IPS-20b (cell line): ENCODE results near the gene TSHR.

ENCODE experiments used
- H3K27ac ChIP-seq: one replicate; pipeline ENCODE4 v1.5.1; 2013; ENCODE audit warnings: low read length
- H3K27me3 ChIP-seq: 2 replicates; pipeline ENCODE4 v1.6.1; 2013; ENCODE audit warnings: mild to moderate bottlenecking, low read length, inconsistent platforms; ENCODE audit not compliant: insufficient read depth
- H3K36me3 ChIP-seq: 2 replicates; pipeline ENCODE4 v1.6.1; 2013; ENCODE audit warnings: low read depth, mild to moderate bottlenecking, inconsistent platforms, low read length, moderate library complexity; ENCODE audit not compliant: insufficient read depth
- H3K4me1 ChIP-seq: 2 replicates; pipeline ENCODE4 v1.6.1; 2013; ENCODE audit warnings: mild to moderate bottlenecking, control low read depth, inconsistent platforms, low read length, moderate library complexity; ENCODE audit not compliant: insufficient read depth
- H3K4me3 ChIP-seq: 2 replicates; pipeline ENCODE4 v1.5.1; 2013; ENCODE audit warnings: mild to moderate bottlenecking, low read length, inconsistent platforms
- H3K9ac ChIP-seq: 2 replicates; pipeline ENCODE4 v1.6.1; 2013; ENCODE audit warnings: low read depth, mild to moderate bottlenecking, inconsistent platforms, low read length, moderate library complexity
- H3K9me3 ChIP-seq: 2 replicates; pipeline ENCODE4 v1.6.1; 2013; ENCODE audit warnings: mild to moderate bottlenecking, low read depth, low read length, inconsistent platforms; ENCODE audit not compliant: insufficient read depth

TSHR gene

DNA sequence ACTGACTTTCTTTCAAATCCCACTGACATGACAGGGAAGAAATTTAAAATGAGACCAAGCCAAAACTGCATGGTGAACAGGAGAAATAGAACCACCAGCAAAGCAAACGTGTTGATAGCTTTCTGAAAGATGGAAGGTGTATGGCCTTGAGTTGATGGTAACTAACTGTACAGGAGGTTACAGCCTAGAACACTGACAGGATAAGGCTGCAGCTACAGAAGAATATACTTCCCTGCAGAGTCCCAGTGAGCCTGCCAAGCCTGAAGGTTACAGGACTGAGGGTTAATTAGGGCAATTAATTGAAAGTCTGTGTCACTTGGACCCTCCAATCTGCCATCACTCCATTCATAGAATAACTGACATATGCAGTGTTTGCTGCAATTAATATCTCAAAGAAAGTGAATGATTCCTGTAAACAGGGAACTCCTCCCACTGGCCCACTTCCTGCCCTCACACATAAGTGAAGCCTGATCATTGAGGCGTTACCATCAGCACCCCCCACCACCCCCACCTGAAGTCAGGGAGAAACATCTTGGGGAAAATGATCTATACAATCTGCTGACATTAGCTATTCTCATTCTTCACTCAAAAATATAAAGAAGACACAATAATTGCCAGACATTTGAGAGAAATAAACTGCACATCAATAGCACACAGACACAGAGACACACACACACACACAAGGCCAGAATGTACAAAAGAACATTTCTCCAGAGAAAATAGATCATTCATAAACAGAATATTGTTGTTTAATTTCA lies 191.9 kb downstream of the TSHR start:
- no peak overlapping the region for H3K9ac ChIP-seq
- no peak overlapping the region for H3K4me3 ChIP-seq
- no peaks in the 10 kb centered on the region for H3K9me3 ChIP-seq
- no peaks in the 10 kb centered on the region for H3K36me3 ChIP-seq
- H3K27ac ChIP-seq: no peak overlapping the region
- H3K4me1 ChIP-seq: no peaks in the 10 kb centered on the region
- H3K27me3 ChIP-seq: no peaks in the 10 kb centered on the region

DNA sequence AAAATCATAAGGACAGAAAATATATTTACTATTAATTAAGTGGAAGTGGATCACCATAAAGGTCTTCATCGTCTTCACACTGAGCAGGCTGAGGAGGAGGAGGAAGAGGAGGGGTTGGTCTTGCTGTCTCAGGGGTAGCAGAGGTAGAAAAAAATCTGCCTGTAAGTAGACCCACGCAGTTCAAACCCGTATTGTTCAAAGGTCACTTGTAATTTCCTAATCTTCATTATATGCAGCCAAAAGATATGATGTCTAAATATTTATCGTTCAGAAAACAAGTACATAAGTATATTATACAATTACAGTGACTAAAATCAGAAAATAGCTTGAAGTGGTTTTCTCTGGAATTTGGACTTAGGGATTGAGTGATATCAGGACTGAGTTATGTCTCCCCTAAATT lies 193.2 kb downstream of the TSHR start:
- Histone ChIP-seq H3K4me1 (no peaks in the 10 kb centered on the region), H3K27me3 (no peaks in the 10 kb centered on the region), H3K9ac (no peak overlapping the region), H3K36me3 (no peaks in the 10 kb centered on the region), H3K9me3 (no peaks in the 10 kb centered on the region), H3K4me3 (no peak overlapping the region), H3K27ac (no peak overlapping the region)

DNA sequence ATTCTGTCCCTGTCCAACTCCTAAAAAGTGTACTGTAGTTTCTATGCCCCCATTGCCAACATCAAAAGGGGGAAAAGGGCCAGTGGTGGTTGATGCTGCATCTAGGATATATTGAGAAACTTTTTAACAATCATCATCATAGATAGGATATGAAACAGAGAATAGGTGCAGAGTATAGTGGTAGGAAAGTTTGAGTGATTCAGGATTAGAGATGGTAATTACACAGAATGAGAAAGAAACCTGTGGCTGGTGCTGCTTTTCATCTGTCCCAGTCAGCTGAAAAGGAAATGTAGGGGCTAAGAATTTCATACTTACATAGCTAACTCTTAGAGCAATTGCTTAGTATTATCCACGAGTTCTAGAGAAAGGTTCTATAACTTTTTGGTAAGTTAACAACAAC lies 197.8 kb downstream of the TSHR start:
- H3K27ac ChIP-seq: no peak overlapping the region
- H3K9ac ChIP-seq: no peak overlapping the region
- no peak overlapping the region for H3K4me3 ChIP-seq
- no peaks in the 10 kb centered on the region for H3K4me1 ChIP-seq
- H3K9me3 ChIP-seq: no peaks in the 10 kb centered on the region
- H3K36me3 ChIP-seq: no peaks in the 10 kb centered on the region
- no peaks in the 10 kb centered on the region for H3K27me3 ChIP-seq

DNA sequence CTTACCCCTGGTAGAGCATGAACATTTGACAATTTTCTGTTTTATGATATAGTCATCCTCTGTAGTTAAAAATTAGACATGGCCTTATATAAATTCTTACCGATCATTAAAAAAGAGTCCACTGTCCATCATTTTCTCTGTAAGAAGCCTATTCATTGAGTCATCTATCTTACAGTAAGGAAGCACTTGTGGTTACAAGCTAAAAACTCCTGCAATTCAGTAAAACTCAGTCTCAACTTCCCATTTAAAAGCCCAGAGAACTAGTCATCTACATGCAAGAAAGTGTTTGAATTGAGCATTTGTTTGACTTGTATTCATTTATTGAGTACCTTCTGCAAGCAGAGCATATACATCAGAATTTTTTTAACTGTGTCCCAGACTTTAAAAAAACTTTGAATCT lies 202.0 kb downstream of the TSHR start:
- H3K27me3 ChIP-seq: no peaks in the 10 kb centered on the region
- no peak overlapping the region for H3K4me3 ChIP-seq
- H3K9me3 ChIP-seq: no peaks in the 10 kb centered on the region
- no peaks in the 10 kb centered on the region for H3K4me1 ChIP-seq
- no peak overlapping the region for H3K27ac ChIP-seq
- H3K9ac ChIP-seq: no peak overlapping the region
- H3K36me3 ChIP-seq: no peaks in the 10 kb centered on the region

DNA sequence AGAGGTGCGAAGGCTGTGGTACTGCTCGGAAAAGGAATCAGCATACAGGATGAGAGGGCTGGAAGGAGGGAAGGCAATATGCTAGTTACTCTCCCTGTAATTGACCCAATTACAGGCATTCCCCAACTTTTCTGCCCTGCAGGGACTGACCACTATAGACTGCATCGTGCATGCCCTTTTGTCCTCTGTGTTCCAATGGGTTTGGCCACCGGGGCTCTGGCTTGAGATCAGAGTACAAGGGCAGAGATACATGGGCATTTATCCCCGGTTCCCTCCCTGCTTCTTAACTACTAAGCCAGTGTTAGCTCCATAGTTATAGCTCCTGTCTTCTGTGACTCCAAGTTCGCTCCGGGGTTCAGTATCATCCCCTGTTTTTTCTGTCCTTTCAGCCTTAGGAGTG lies 205.7 kb downstream of the TSHR start:
- Histone ChIP-seq H3K36me3 (no peaks in the 10 kb centered on the region), H3K9ac (no peak overlapping the region), H3K4me1 (no peaks in the 10 kb centered on the region), H3K9me3 (no peaks in the 10 kb centered on the region), H3K4me3 (no peak overlapping the region), H3K27ac (no peak overlapping the region), H3K27me3 (no peaks in the 10 kb centered on the region)

DNA sequence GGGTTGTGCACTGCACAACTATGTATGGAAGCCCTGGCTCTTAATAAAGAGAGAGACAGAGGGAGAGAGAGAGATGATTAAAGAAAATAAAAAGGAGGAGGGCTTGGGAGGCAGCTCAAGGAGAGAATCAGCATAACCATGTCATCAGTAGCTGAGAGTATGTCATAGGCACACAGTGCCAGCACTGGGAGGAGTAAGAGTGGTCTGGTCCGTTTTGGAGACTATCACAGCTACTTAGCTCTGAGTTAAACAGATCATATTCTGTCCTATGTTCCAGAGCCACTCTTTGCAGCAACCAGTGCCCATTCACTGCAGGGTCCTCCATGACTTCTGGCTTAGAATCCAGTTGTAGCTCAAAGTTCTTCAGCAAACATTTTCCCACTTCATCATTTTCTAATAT lies 206.3 kb downstream of the TSHR start:
- no peaks in the 10 kb centered on the region for H3K9me3 ChIP-seq
- H3K27ac ChIP-seq: no peak overlapping the region
- H3K4me1 ChIP-seq: no peaks in the 10 kb centered on the region
- H3K36me3 ChIP-seq: no peaks in the 10 kb centered on the region
- no peaks in the 10 kb centered on the region for H3K27me3 ChIP-seq
- no peak overlapping the region for H3K9ac ChIP-seq
- no peak overlapping the region for H3K4me3 ChIP-seq

DNA sequence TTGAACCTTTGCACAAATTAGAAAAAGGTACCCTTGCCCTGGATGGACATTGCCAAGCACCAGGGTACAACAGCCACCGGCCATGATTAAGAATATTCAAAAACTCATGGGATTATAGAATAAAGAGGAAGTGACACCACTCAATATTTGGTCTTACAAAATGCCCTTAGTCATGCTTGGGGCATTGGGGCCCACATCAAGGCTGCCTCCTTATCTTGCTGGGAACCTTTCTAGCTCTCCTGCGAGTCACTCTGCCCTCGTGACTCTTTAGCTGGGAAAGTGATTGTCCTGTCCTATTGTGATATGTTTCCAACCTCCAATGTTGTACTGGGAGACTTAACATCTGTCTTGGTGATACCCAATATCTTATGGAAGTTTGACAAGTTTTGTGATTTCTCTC lies 207.5 kb downstream of the TSHR start:
- Histone ChIP-seq H3K27me3 (no peaks in the 10 kb centered on the region), H3K4me1 (no peaks in the 10 kb centered on the region), H3K36me3 (no peaks in the 10 kb centered on the region), H3K27ac (no peak overlapping the region), H3K9me3 (no peaks in the 10 kb centered on the region), H3K4me3 (no peak overlapping the region), H3K9ac (no peak overlapping the region)

DNA sequence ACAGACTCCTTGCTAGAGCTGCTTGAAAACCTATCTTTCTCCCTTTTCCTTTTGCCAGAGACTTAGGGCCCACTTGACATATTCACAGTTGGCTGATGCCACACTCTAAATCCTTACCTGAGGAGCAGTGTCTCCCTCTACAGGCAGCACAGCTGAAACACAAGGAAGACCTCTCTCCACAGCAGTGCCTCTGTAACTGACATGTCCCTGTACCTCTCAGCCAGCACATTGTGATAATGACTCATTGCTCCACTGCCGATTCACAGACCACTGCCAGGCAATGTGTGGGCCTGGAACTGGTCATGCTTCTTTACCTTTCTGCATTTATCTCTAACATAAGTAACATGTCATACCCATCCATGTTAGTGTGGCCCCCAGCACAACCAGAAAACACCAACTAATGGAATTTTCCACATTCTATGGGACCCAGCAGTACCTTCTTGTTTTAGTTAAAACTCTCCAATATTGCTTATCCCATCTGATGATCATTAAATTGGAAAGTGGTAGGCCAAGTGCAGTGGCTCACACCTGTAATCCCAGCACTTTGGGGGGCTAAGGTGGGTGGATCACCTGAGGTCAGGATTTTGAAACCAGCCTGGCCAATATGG lies 208.8 kb downstream of the TSHR start:
- Histone ChIP-seq H3K9me3 (no peaks in the 10 kb centered on the region), H3K4me3 (no peak overlapping the region), H3K9ac (no peak overlapping the region), H3K27me3 (no peaks in the 10 kb centered on the region), H3K27ac (no peak overlapping the region), H3K4me1 (no peaks in the 10 kb centered on the region; the same call in 1 of the 2 replicates), H3K36me3 (no peaks in the 10 kb centered on the region)

DNA sequence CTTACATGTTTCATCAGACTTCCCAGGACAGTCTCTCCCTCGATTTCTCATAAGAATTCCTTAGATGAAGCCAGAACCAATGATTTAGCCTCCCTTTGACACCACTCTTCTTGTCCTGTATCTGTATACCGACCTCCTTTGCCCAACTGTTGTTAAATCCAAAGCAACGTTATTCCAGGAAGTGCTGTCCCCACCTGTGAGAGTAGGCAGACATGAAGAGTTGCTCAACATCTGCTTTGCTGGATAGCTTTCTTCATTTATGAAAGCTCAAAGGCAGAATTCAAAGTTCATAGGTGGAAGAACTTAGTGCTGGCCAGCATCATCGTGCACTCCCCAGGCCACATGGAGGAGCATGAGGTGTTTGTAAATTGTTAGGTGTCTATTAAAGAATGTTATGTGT lies 209.8 kb downstream of the TSHR start:
- no peak overlapping the region for H3K9ac ChIP-seq
- no peak overlapping the region for H3K27ac ChIP-seq
- H3K9me3 ChIP-seq: no peaks in the 10 kb centered on the region

DNA sequence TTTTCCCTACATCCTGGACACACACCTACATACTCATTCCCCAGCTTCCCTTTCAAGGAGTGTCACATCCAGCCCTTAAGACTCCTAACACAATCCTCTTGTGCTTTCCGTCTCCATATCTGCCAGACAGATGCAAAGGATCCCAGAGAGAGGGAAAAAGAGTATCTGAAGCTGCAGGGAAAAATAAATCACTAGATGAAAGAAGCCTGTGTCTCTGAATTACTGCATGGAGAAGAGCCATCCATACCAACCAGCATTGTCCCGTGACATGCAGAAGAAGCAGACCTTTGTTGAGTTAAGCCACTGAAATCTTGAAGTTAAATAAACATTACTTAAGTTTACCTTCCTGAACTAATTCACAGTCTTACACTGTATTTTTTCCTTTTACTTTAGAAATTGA lies 210.7 kb downstream of the TSHR start:
- Histone ChIP-seq H3K36me3 (no peaks in the 10 kb centered on the region), H3K27me3 (no peaks in the 10 kb centered on the region), H3K4me3 (no peak overlapping the region), H3K9me3 (no peaks in the 10 kb centered on the region), H3K9ac (no peak overlapping the region), H3K27ac (no peak overlapping the region), H3K4me1 (no peaks in the 10 kb centered on the region; the same call in 1 of the 2 replicates)

More for the DNA sequence above, 209.8 kb downstream of the TSHR start:
- Histone ChIP-seq H3K4me3 (no peak overlapping the region), H3K27me3 (no peaks in the 10 kb centered on the region), H3K36me3 (no peaks in the 10 kb centered on the region), H3K4me1 (no peaks in the 10 kb centered on the region; the same call in 1 of the 2 replicates)

DNA sequence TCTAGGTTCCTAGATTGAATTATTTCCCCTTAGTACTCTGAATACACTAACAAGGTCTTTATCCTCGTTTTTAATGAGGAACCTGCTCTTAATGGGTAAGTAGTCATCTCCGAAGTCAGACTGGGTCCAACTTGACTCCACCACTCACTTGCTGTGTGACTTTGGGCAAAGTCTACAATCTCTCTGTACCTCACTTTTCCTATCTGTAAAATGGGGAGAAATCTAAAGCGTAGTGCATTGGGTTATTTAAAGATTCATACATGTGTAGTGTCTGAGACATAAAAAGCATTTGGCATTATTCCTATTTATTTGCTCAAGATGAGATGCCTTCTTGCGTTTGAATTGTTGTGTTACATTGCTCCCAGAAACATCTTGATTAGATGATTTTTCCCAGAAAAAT lies 213.8 kb downstream of the TSHR start:
- Histone ChIP-seq H3K9ac (no peak overlapping the region), H3K9me3 (no peaks in the 10 kb centered on the region), H3K4me1 (no peaks in the 10 kb centered on the region; the same call in 1 of the 2 replicates), H3K36me3 (no peaks in the 10 kb centered on the region), H3K4me3 (peak overlapping the region; percentile 91; the same call in 1 of the 2 replicates), H3K27ac (no peak overlapping the region), H3K27me3 (no peaks in the 10 kb centered on the region)

DNA sequence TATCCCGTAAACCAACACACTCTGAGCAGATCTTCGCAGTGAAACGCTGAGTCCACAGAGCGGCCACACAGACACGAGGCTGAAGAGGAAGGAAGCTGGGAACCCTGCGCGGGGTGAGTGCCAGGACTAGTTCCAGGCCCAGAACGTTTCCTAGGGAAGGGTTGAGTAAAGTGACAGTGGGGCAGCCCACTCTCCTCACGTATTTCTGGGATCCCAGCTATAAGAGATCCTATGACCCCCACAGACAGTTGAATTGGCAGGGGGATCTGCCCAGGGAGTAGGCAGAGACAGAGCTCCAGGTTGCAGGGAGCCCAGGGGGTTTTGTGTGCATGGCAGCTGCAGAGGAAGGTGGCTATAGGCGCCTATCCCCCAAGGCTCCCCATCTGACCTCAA lies 214.3 kb downstream of the TSHR start:
- no peaks in the 10 kb centered on the region; the same call in 1 of the 2 replicates for H3K4me1 ChIP-seq
- no peaks in the 10 kb centered on the region for H3K36me3 ChIP-seq
- H3K9ac ChIP-seq: peak overlapping the region; percentile 96; the same call in 1 of the 2 replicates
- no peaks in the 10 kb centered on the region for H3K9me3 ChIP-seq
- no peak overlapping the region for H3K27ac ChIP-seq
- H3K4me3 ChIP-seq: peak overlapping the region; percentile 91
- H3K27me3 ChIP-seq: no peaks in the 10 kb centered on the region
